Heart left ventricle (tissue), 16 donors: Measurements from ENCODE around the gene SAMD4B. TPM values are rescaled to one million over a fixed set of nuclear protein-coding genes. Genes with fewer than 3 reads are reported as not detected.
"Not testable (repeated sequence)": the region's sequence is repeated elsewhere in the genome, so short reads cannot be mapped to it uniquely, and the experiment has no call there.

Experiments
- ATAC-seq, 4 donors: fragments of 200-7000 bp; cut with Tn5 transposase; one replicate each; pipeline ENCODE4 v1.9.1; 2020 to 2022; ENCODE audit warnings: moderate library complexity in 4 of 4, mild to moderate bottlenecking in 3 of 4, moderate number of reproducible peaks in 1 of 4
- DNase-seq, 5 donors: peaks; one replicate each; pipeline ENCODE4 v3.0.0-alpha.2; 2020
- H3K27ac ChIP-seq, 12 donors: fragments of 200-600 bp; sonication (generic) in 4 of 12; one replicate each; pipeline versions ENCODE4 v1.5.0 to v1.8.0; 2016 to 2022; ENCODE audit warnings: mild to moderate bottlenecking in 2 of 12
- H3K27me3 ChIP-seq, 9 donors: fragments of 200-600 bp; sonication (generic) in 2 of 9; one replicate each; pipeline versions ENCODE4 v1.5.1 to v1.8.0; 2016 to 2022; ENCODE audit warnings: mild to moderate bottlenecking in 3 of 9
- H3K36me3 ChIP-seq, 9 donors: fragments of 200-600 bp; sonication (generic) in 2 of 9; one replicate each; pipeline versions ENCODE4 v1.5.0 to v1.8.0; 2018 to 2022; ENCODE audit warnings: mild to moderate bottlenecking in 2 of 9
- H3K4me1 ChIP-seq, 12 donors: fragments of 200-600 bp; sonication (generic) in 4 of 12; one replicate each; pipeline versions ENCODE4 v1.5.0 to v1.8.0; 2016 to 2022; ENCODE audit warnings: mild to moderate bottlenecking in 3 of 12
- H3K4me3 ChIP-seq, 12 donors: fragments of 200-600 bp; sonication (generic) in 4 of 12; one replicate each; pipeline versions ENCODE4 v1.5.0 to v1.8.0; 2017 to 2022; ENCODE audit warnings: mild to moderate bottlenecking in 9 of 12, moderate library complexity in 4 of 12
- H3K9me3 ChIP-seq, 12 donors: fragments of 200-600 bp; sonication (generic) in 4 of 12; one replicate each; pipeline versions ENCODE4 v1.5.0 to v1.8.0; 2016 to 2022; ENCODE audit warnings: mild to moderate bottlenecking in 1 of 12
- CTCF ChIP-seq, 12 donors: fragments of 200-600 bp; sonication (generic) in 4 of 12; IDR thresholded peaks; one replicate each; pipeline versions ENCODE4 v1.5.0 to v1.8.0; 2018 to 2022; ENCODE audit warnings: antibody characterized with exemption in 12 of 12, mild to moderate bottlenecking in 5 of 12
- POLR2A ChIP-seq, 2 donors: fragments of 450-650 bp; IDR thresholded peaks; one replicate each; pipeline ENCODE4 v1.6.1; 2017; ENCODE audit warnings: antibody characterized with exemption in 2 of 2, mild to moderate bottlenecking in 2 of 2, moderate library complexity in 2 of 2
- WGBS, 4 donors: extraction: QIAGEN DNeasy Blood & Tissue Kit in 2 of 4; methylation state at CpG; one replicate each; pipeline versions ENCODE4 v1.1.5 to v1.1.7; 2013 to 2018; 5-methylcytosine and 5-hydroxymethylcytosine counted together
- intact Hi-C, 10 donors: fragments of 100-400 bp; cut with DNase I; formaldehyde crosslinking; loops; one replicate each; pipeline versions ENCODE4 v1.11.1 to v1.14.2; 2022
- polyA plus RNA-seq, 2 donors: library from polyadenylated mRNA; stranded (reverse); fragments of 200-250 nt; gene quantifications; one replicate each; pipeline ENCODE4 v1.2.3, GENCODE V29; 2013
- total RNA-seq, 9 donors: library from RNA; depleted of rRNA in 2 of 9; stranded (reverse); fragments of >200 nt in 2 of 9; fragmentation: NEBNext Ultra II Directional in 3 of 9; extraction: Animal tissue kit (Norgen Biotek cat#: 25700) in 3 of 9; gene quantifications; one replicate each; pipeline versions ENCODE4 v1.1.0 to v1.2.4, GENCODE V29; 2016 to 2023
- donor health status: ischemic (EF 13 %, LVEDD 7.1; RV severe dilation, severe dysfunction).
- donor health status: healthy with polysubstance abuse.
- donor health status: DM: no; HTN: yes; CAD: no.
- donor health status: DM: no; HTN: no; CAD: no.
- donor health status: ischemic (EF 25% LVEDD 6.9; RV normal size, moderate dysfunction).
- donor health status: ischemic (EF 25% LVEDD 5.7; RV mildly dilated, moderate dysfunction).
- donor health status: healthy.
- donor health status: DM: yes; HTN: yes; CAD: no.
- donor health status: ischemic (EF 35%, LVEDD 5.7; RV mildly dilated, moderate dysfunction).
- donor health status: nonischemic (EF 11% LVEDD 7.7; RV severe dilation, severe dysfunction).
- donor health status: DM: yes; HTN: yes; CAD: no.
- donor health status: PGD.
- donor health status: ischemic (EF 29% LVEDD 5.4; RV normal size, mild dysfunction).
- donor health status: nonischemic (EF 23%, LVEDD 6.1; RV moderate dilation, normal function).

The SAMD4B gene
- total and polyA plus RNA-seq, 11 donors = 34.9 to 101 (median 54.4) TPM

GRCh38 chr19:39329948-39330347 lies 12.3 kb upstream of the SAMD4B start:
- no peak for ATAC-seq
- intact Hi-C loops = loop anchor here in 8 of 10 donors (2.0 to 10.0 kb wide), 8 partner anchors 135 to 375 kb away; partner anchors contain the start of gene NCCRP1 (in 1 of the 8)
- Histone ChIP-seq H3K27me3 (no peaks in the 10 kb centered on the region), H3K4me1 (peaks cover 0 to 25% (median 2%) of the 10 kb centered on the region in 12 donors), H3K27ac (no peak overlapping the region), H3K4me3 (no peak overlapping the region), H3K36me3 (peaks cover 0 to 30% (median 0%) of the 10 kb centered on the region in 9 donors), H3K9me3 (no peaks in the 10 kb centered on the region)
- TF ChIP-seq CTCF (IDR thresholded peaks at IDR 0.05) = no peak
- no peak for TF ChIP-seq POLR2A (IDR thresholded peaks at IDR 0.05)
- no peak for DNase-seq
- WGBS, 4 donors = 86 to 94% (median 93%) methylated on average over 7 of the region's 7 CpGs

- Histone ChIP-seq H3K4me1 (peaks cover 0 to 38% (median 2%) of the 10 kb centered on the region in 12 donors), H3K9me3 (no peaks in the 10 kb centered on the region), H3K27ac (no peak overlapping the region), H3K27me3 (no peaks in the 10 kb centered on the region), H3K4me3 (no peak overlapping the region), H3K36me3 (peaks cover 0 to 26% (median 0%) of the 10 kb centered on the region in 9 donors)
- intact Hi-C loops = no loop called here
- DNase-seq (no peak), ATAC-seq (no peak)
- TF ChIP-seq POLR2A (IDR thresholded peaks at IDR 0.05) (no peak), CTCF (IDR thresholded peaks at IDR 0.05) (no peak)
- WGBS, 4 donors = 86 to 93% (median 93%) methylated on average over 7 of the region's 7 CpGs
Observed at GRCh38 chr19:39332293-39332692, 9.9 kb upstream of the SAMD4B start.

- DNase-seq, H3K9me3 ChIP-seq, H3K27me3 ChIP-seq, H3K27ac ChIP-seq, intact Hi-C loops, H3K4me3 ChIP-seq, ATAC-seq: not testable (repeated sequence)
- Histone ChIP-seq H3K4me1 (peaks cover 0 to 42% (median 1%) of the 10 kb centered on the region in 12 donors), H3K36me3 (peaks cover 0 to 26% (median 0%) of the 10 kb centered on the region in 9 donors)
- WGBS, 4 donors = 81 to 87% (median 84%) methylated on average over 6 of the region's 6 CpGs
Observed at GRCh38 chr19:39332738-39333137, 9.5 kb upstream of the SAMD4B start.

- intact Hi-C loops = no loop called here
- H3K4me3 ChIP-seq = no peak overlapping the region
- H3K4me1 ChIP-seq = peaks cover 0 to 45% (median 0%) of the 10 kb centered on the region in 12 donors
- no peak for TF ChIP-seq CTCF (IDR thresholded peaks at IDR 0.05)
- TF ChIP-seq POLR2A (IDR thresholded peaks at IDR 0.05) = no peak
- DNase-seq (no peak), ATAC-seq (no peak)
- H3K9me3 ChIP-seq = no peaks in the 10 kb centered on the region
- no peak overlapping the region for H3K27ac ChIP-seq
- WGBS, 4 donors = 90 to 97% (median 92%) methylated on average over 6 of the region's 6 CpGs
- no peaks in the 10 kb centered on the region for H3K27me3 ChIP-seq
- peaks cover 0 to 22% (median 0%) of the 10 kb centered on the region in 9 donors for H3K36me3 ChIP-seq
Observed at GRCh38 chr19:39333507-39333906, 8.7 kb upstream of the SAMD4B start.

GRCh38 chr19:39334444-39334976 lies 7.7 kb upstream of the SAMD4B start:
- ATAC-seq = no peak

More at GRCh38 chr19:39334444-39334976, 7.7 kb upstream of the SAMD4B start:
- intact Hi-C loops = no loop called here
- TF ChIP-seq CTCF (IDR thresholded peaks at IDR 0.05) (no peak), POLR2A (IDR thresholded peaks at IDR 0.05) (no peak)
- H3K27ac ChIP-seq = peak overlapping the region in 1 of 12 donors; percentile 97
- peak overlapping the region in 7 of 12 donors; percentile 45 to 71 (median 56) for H3K4me3 ChIP-seq
- H3K9me3 ChIP-seq = no peaks in the 10 kb centered on the region
- DNase-seq = no peak
- no peaks in the 10 kb centered on the region for H3K27me3 ChIP-seq
- peaks cover 0 to 45% (median 0%) of the 10 kb centered on the region in 12 donors for H3K4me1 ChIP-seq
- 91 to 99% (median 96%) methylated on average over 5 of the region's 5 CpGs for WGBS, 4 donors
- peaks cover 0 to 16% (median 0%) of the 10 kb centered on the region in 9 donors for H3K36me3 ChIP-seq
